ENCODE data around the gene MUC4. TPM values are rescaled to one million over a fixed set of nuclear protein-coding genes. Genes with fewer than 3 reads are reported as not detected.

The MUC4 gene
- total RNA-seq, 1 donor from 2014 or later: not detected

- DNase-seq (ENCODE audit: low read depth in 2 of 2): no peak
These were observed 50.6 kb downstream of the MUC4 start for GRCh38 chr3:195761123-195761566.

- no peak for DNase-seq (ENCODE audit: low read depth in 2 of 2)
These were observed 51.2 kb downstream of the MUC4 start for GRCh38 chr3:195760345-195761122.

- DNase-seq (ENCODE audit: low read depth in 2 of 2): no peak
These were observed 52.9 kb downstream of the MUC4 start for GRCh38 chr3:195758721-195759353.

GRCh38 chr3:195757827-195758226, 53.9 kb downstream of the MUC4 start:
- DNase-seq (ENCODE audit: low read depth in 2 of 2): no peak

GRCh38 chr3:195757438-195757770, 54.3 kb downstream of the MUC4 start:
- peak in 1 of 2 donors; percentile 47 for DNase-seq (ENCODE audit: low read depth in 2 of 2)

GRCh38 chr3:195755791-195756676, 55.7 kb downstream of the MUC4 start:
- DNase-seq (ENCODE audit: low read depth in 2 of 2): no peak

GRCh38 chr3:195755391-195755790, 56.3 kb downstream of the MUC4 start:
- DNase-seq (ENCODE audit: low read depth in 2 of 2): no peak

- no peak for DNase-seq (ENCODE audit: low read depth in 2 of 2)
These were observed 56.8 kb downstream of the MUC4 start for GRCh38 chr3:195754906-195755305.

GRCh38 chr3:195754141-195754540, 57.6 kb downstream of the MUC4 start:
- no peak for DNase-seq (ENCODE audit: low read depth in 2 of 2)

GRCh38 chr3:195753581-195753980, 58.1 kb downstream of the MUC4 start:
- no peak for DNase-seq (ENCODE audit: low read depth in 2 of 2)

- DNase-seq (ENCODE audit: low read depth in 2 of 2): no peak
These were observed 59.0 kb downstream of the MUC4 start for GRCh38 chr3:195752546-195753331.

- no peak for DNase-seq (ENCODE audit: low read depth in 2 of 2)
These were observed 59.7 kb downstream of the MUC4 start for GRCh38 chr3:195752066-195752465.

GRCh38 chr3:195751560-195751959, 60.2 kb downstream of the MUC4 start:
- no peak for DNase-seq (ENCODE audit: low read depth in 2 of 2)

GRCh38 chr3:195750797-195751520, 60.8 kb downstream of the MUC4 start:
- no peak for DNase-seq (ENCODE audit: low read depth in 2 of 2)

- DNase-seq (ENCODE audit: low read depth in 2 of 2): peak in 1 of 2 donors; percentile 14
These were observed 62.6 kb downstream of the MUC4 start for GRCh38 chr3:195749101-195749500.

- DNase-seq (ENCODE audit: low read depth in 2 of 2): no peak
These were observed 63.1 kb downstream of the MUC4 start for GRCh38 chr3:195748661-195749060.

GRCh38 chr3:195746751-195747150, 65.0 kb downstream of the MUC4 start:
- no peak for DNase-seq (ENCODE audit: low read depth in 2 of 2)

GRCh38 chr3:195746346-195746745, 65.4 kb downstream of the MUC4 start:
- DNase-seq (ENCODE audit: low read depth in 2 of 2): no peak

GRCh38 chr3:195744437-195744836, 67.3 kb downstream of the MUC4 start:
- DNase-seq (ENCODE audit: low read depth in 2 of 2): no peak

- DNase-seq (ENCODE audit: low read depth in 2 of 2): no peak
These were observed 72.1 kb downstream of the MUC4 start for GRCh38 chr3:195739561-195740111.
